C4-2B (cell line): ENCODE measurements around the gene SCAMP3.

Source experiments
- H3K27ac ChIP-seq: fragments of 450-650 bp; 2 replicates; pipeline ENCODE4 v1.5.1; 2017
- ZFX ChIP-seq: fragments of 450-650 bp; IDR thresholded peaks from 2 replicates; pipeline ENCODE4 v1.6.1; 2017
- TF ChIP-seq, protein P1 (sequence below): fragments of 450-650 bp; conservative IDR thresholded peaks from 2 replicates; pipeline ENCODE4 v1.5.1; 2017; ENCODE audit warnings: mild to moderate bottlenecking

The SCAMP3 gene

DNA sequence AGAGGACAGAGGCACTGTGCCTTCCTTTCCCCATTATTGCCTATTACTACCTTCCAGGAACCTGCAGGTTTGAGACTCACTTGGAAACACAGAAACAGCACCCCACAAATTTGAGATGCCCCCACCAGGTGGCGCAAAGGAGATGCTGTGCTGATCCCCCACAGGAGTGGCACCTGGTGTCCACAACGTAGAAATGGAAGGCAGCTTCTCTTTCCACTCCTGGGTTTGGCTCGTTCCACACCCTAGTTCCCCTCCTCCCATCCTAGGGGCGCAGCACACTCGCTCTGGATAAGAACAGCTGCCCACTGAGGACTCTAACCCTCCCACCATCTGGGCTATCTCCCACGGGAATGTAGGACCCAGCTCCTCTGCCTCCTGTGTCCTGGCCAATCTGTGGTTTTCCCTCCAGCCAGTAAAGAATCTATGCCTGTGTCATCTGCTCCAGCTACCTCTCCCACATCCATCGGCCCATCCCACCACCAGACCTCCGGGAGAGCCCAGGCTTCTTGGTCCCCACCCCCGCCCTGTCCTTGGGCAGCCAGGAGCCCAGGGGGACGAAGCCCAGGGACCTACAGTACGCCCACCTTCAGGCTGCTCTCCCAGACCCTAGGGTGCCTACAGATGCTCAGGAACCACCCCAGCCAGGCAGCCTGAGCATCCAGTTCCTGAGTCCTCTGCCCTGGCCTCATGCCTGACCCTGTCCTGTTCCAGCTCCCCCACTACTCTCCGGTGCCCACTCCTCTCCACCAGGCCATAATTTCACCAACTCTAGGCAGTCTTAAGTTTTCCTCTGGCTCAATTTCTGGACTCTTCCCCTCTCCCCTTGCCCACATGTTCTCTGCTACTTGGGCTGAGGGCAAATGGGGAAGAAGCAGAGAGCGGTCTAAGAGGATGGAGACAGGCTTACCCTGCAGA, 55.0 kb downstream of the SCAMP3 start:
- no peak for TF ChIP-seq ZFX
- TF ChIP-seq, protein P1, sequence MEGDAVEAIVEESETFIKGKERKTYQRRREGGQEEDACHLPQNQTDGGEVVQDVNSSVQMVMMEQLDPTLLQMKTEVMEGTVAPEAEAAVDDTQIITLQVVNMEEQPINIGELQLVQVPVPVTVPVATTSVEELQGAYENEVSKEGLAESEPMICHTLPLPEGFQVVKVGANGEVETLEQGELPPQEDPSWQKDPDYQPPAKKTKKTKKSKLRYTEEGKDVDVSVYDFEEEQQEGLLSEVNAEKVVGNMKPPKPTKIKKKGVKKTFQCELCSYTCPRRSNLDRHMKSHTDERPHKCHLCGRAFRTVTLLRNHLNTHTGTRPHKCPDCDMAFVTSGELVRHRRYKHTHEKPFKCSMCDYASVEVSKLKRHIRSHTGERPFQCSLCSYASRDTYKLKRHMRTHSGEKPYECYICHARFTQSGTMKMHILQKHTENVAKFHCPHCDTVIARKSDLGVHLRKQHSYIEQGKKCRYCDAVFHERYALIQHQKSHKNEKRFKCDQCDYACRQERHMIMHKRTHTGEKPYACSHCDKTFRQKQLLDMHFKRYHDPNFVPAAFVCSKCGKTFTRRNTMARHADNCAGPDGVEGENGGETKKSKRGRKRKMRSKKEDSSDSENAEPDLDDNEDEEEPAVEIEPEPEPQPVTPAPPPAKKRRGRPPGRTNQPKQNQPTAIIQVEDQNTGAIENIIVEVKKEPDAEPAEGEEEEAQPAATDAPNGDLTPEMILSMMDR: peak; percentile 88
- H3K27ac ChIP-seq: no peak overlapping the region
